Lung (tissue), 12 donors: ENCODE data around the gene RNGTT. TPM values are rescaled to one million over a fixed set of nuclear protein-coding genes. Genes with fewer than 3 reads are reported as not detected.

ENCODE experiments used
- ATAC-seq: fragments of 200-7000 bp; cut with Tn5 transposase; one replicate; pipeline ENCODE4 v1.9.1; 2020; ENCODE audit warnings: moderate number of reproducible peaks; ENCODE audit not compliant: insufficient read depth, low FRiP score
- DNase-seq, 3 donors: peaks; one replicate each; pipeline ENCODE4 v3.0.0-alpha.2; 2013 to 2017
- H3K27ac ChIP-seq, 2 donors: one replicate each; pipeline ENCODE4 v1.5.1; 2013; ENCODE audit warnings: mild to moderate bottlenecking in 2 of 2, moderate library complexity in 2 of 2, control low read depth in 1 of 2, inconsistent platforms in 1 of 2, low read depth in 1 of 2, low read length in 1 of 2
- H3K27me3 ChIP-seq, 3 donors: one replicate each; pipeline ENCODE4 v1.5.1; 2013; ENCODE audit warnings: low read length in 2 of 3; ENCODE audit not compliant: control insufficient read depth in 3 of 3, insufficient read depth in 3 of 3
- H3K36me3 ChIP-seq, 4 donors: one replicate each; pipeline ENCODE4 v1.5.1; 2013; ENCODE audit warnings: low read length in 4 of 4, mild to moderate bottlenecking in 1 of 4, moderate library complexity in 1 of 4; ENCODE audit not compliant: control insufficient read depth in 4 of 4, insufficient read depth in 4 of 4
- H3K4me1 ChIP-seq, 5 donors: one replicate each; pipeline ENCODE4 v1.5.1; 2013; ENCODE audit warnings: low read length in 5 of 5, mild to moderate bottlenecking in 2 of 5, moderate library complexity in 1 of 5; ENCODE audit not compliant: control insufficient read depth in 5 of 5, insufficient read depth in 5 of 5
- H3K4me3 ChIP-seq: one replicate; pipeline ENCODE4 v1.5.1; 2013; ENCODE audit warnings: mild to moderate bottlenecking, control low read depth, moderate library complexity
- H3K9ac ChIP-seq, 2 donors: one replicate each; pipeline ENCODE4 v1.5.1; 2013; ENCODE audit warnings: low read length in 2 of 2, control low read depth in 1 of 2; ENCODE audit not compliant: insufficient read depth in 1 of 2
- H3K9me3 ChIP-seq, 4 donors: one replicate each; pipeline ENCODE4 v1.5.1; 2013; ENCODE audit warnings: low read length in 3 of 4, mild to moderate bottlenecking in 1 of 4, moderate library complexity in 1 of 4; ENCODE audit not compliant: control insufficient read depth in 4 of 4, insufficient read depth in 3 of 4
- WGBS, 2 donors: extraction: QIAGEN DNeasy Blood & Tissue Kit; methylation state at CpG; one replicate each; pipeline ENCODE4 v1.1.7; 2013; 5-methylcytosine and 5-hydroxymethylcytosine counted together
- polyA plus RNA-seq, 2 donors: library from polyadenylated mRNA; stranded (reverse); fragments of 200-250 nt; gene quantifications; one replicate each; pipeline ENCODE4 v1.2.1, GENCODE V29; 2013
- total RNA-seq, 2 donors: library from RNA; depleted of rRNA in 1 of 2; stranded (reverse); fragments of >200 nt in 1 of 2; gene quantifications; one replicate each; pipeline ENCODE4 v1.2.1, GENCODE V29; 2014 to 2021
- TF ChIP-seq, protein P1 (sequence below): IDR thresholded peaks from 2 replicates; pipeline ENCODE4 v1.5.1; 2012; ENCODE audit warnings: mild to moderate bottlenecking; ENCODE audit errors: control extremely low read depth, extremely low read depth
- donor health status: control.
- donor health status: control.
- donor health status: Bipolar disorder and iron deficiency.
- donor health status: healthy.
- donor health status: DM: yes; HTN: yes; CAD: no.

RNGTT gene
- total and polyA plus RNA-seq, 4 donors, result 3.0 to 25.0 (median 9.2) TPM

DNA sequence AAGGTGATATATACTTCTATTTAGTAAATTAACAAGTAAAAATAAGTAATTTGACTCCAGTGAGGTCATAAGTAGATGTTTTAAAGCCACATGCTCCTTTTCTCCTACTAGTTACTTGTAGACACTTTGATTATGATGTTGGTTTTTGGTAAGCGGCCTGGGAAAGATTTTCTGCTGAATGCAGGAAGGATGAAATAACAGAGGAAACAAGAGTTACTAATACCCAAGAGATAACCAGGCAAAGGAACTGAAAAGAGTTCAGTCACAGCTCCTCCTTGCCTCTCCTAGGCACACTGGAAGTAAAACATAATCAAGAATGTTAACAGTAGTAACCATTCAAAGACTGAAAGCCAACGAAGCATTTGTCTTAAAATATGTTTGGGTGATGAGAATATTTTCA is 203.3 kb downstream of the RNGTT start:
- TF ChIP-seq, protein P1, sequence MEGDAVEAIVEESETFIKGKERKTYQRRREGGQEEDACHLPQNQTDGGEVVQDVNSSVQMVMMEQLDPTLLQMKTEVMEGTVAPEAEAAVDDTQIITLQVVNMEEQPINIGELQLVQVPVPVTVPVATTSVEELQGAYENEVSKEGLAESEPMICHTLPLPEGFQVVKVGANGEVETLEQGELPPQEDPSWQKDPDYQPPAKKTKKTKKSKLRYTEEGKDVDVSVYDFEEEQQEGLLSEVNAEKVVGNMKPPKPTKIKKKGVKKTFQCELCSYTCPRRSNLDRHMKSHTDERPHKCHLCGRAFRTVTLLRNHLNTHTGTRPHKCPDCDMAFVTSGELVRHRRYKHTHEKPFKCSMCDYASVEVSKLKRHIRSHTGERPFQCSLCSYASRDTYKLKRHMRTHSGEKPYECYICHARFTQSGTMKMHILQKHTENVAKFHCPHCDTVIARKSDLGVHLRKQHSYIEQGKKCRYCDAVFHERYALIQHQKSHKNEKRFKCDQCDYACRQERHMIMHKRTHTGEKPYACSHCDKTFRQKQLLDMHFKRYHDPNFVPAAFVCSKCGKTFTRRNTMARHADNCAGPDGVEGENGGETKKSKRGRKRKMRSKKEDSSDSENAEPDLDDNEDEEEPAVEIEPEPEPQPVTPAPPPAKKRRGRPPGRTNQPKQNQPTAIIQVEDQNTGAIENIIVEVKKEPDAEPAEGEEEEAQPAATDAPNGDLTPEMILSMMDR, result no peak
- no peak overlapping the region for H3K4me3 ChIP-seq
- WGBS, 2 donors, result 84 to 88% methylated on average over 2 of the region's 2 CpGs

DNA sequence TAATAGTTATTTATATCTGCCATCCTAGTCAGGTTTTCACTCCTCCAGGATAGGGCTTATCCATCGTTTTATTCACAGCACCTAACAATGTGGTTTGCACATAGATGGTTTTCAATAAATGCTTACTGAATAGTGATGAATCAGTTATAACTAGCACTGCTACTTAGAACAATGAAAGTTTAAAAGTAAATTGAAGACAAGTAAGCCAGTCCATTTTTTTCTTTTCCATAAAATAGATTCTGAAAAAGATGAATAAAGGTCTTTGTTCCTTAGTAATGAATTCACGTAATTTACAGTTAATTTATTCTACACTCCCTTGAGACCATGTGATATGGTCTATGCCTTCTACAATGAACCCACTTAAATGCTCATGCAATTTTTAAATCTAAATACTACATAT is 212.5 kb downstream of the RNGTT start:
- Histone ChIP-seq H3K27ac (no peak overlapping the region), H3K4me3 (no peak overlapping the region), H3K4me1 (no peaks in the 10 kb centered on the region), H3K9ac (no peak overlapping the region), H3K36me3 (peaks cover 0 to 4% (median under 1%) of the 10 kb centered on the region in 4 donors), H3K9me3 (no peaks in the 10 kb centered on the region), H3K27me3 (no peaks in the 10 kb centered on the region)
- ATAC-seq (no peak), DNase-seq (no peak)
- TF ChIP-seq, protein P1, result no peak
- WGBS, 2 donors, result 93 to 99% methylated on average over 2 of the region's 2 CpGs

More for the DNA sequence above, 203.3 kb downstream of the RNGTT start:
- Histone ChIP-seq H3K9me3 (no peaks in the 10 kb centered on the region), H3K36me3 (peaks cover 0 to 2% (median under 1%) of the 10 kb centered on the region in 4 donors), H3K4me1 (no peaks in the 10 kb centered on the region), H3K27me3 (no peaks in the 10 kb centered on the region), H3K9ac (no peak overlapping the region), H3K27ac (no peak overlapping the region)
- DNase-seq (no peak), ATAC-seq (no peak)

DNA sequence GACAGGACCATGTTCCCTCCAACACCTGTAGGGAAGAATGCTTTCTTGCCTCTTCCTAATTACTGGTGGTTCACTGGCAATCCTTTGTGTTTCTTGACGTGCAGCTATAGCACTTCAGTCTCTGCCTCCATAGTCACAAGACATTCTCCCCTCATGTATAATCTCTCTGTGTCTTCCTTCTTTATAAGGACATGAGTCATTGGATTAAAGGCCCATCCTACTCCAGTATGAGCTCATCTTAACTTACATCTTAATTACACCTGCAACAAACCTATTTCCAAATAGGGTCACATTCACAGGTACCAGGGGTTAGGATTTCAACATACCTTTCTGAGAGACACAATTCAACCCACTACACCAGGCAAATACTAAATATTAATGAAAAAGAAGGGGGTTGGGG is 213.6 kb downstream of the RNGTT start:
- TF ChIP-seq, protein P1, result no peak
- Histone ChIP-seq H3K9me3 (no peaks in the 10 kb centered on the region), H3K27ac (no peak overlapping the region), H3K4me3 (no peak overlapping the region), H3K9ac (no peak overlapping the region), H3K36me3 (peaks cover 0 to 4% (median 1%) of the 10 kb centered on the region in 4 donors), H3K4me1 (no peaks in the 10 kb centered on the region), H3K27me3 (no peaks in the 10 kb centered on the region)
- ATAC-seq (no peak), DNase-seq (no peak)
- 96 to 99% methylated on average over 1 of the region's 1 CpG for WGBS, 2 donors

DNA sequence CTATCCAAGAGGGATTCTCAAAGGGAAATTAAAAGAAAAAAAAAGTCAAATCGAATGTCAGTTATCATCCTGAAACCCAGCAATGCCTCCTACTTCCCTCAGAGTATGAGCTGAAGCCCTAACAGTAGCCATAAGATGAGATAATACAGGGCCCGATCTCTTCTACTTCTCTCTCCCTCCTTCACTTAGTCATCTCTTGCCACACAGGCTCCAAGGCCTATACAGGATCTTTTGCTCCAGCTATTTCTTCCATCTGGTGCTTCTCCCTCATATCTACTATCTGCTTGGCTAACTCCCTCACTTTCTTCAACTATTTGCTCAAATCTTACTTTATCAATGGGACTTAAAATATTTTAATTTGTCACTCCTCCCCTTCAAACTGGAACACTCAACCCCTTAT is 215.3 kb downstream of the RNGTT start:
- H3K9me3 ChIP-seq, result no peaks in the 10 kb centered on the region
- H3K4me3 ChIP-seq, result no peak overlapping the region
- no peaks in the 10 kb centered on the region for H3K27me3 ChIP-seq
- no peaks in the 10 kb centered on the region for H3K4me1 ChIP-seq
- no peak for ATAC-seq
- DNase-seq, result no peak
- WGBS, 2 donors, result 90 to 93% methylated on average over 2 of the region's 2 CpGs
- H3K36me3 ChIP-seq, result peaks cover 0 to 4% (median 1%) of the 10 kb centered on the region in 4 donors
- no peak overlapping the region for H3K27ac ChIP-seq
- no peak overlapping the region for H3K9ac ChIP-seq
- TF ChIP-seq, protein P1, result no peak
